Panc1 (cell line): Measurements from ENCODE around the gene DIP2C.

Experiments
- POLR2AphosphoS5 ChIP-seq: IDR thresholded peaks from 2 replicates; pipeline ENCODE4 v1.6.1; 2012; ENCODE audit warnings: mild to moderate bottlenecking, low read depth, low read length, moderate library complexity
- SIN3A ChIP-seq: IDR thresholded peaks from 2 replicates; pipeline ENCODE4 v1.6.1; 2012; ENCODE audit warnings: low read depth, mild to moderate bottlenecking, low read length, moderate library complexity, borderline replicate concordance; ENCODE audit not compliant: insufficient read depth
- TF ChIP-seq, protein P1 (sequence below): fragments of 450-650 bp; IDR thresholded peaks from 2 replicates; pipeline ENCODE4 v1.5.1; 2017; ENCODE audit warnings: mild to moderate bottlenecking
- TF ChIP-seq, protein P2 (sequence below), 2 experiments: IDR thresholded peaks; 2 replicates each; pipeline ENCODE4 v1.6.1; 2011 to 2012; ENCODE audit warnings: low read depth in 2 of 2, control low read depth in 1 of 2, low read length in 1 of 2, mild to moderate bottlenecking in 1 of 2, moderate library complexity in 1 of 2; ENCODE audit not compliant: insufficient read depth in 1 of 2

DNA sequence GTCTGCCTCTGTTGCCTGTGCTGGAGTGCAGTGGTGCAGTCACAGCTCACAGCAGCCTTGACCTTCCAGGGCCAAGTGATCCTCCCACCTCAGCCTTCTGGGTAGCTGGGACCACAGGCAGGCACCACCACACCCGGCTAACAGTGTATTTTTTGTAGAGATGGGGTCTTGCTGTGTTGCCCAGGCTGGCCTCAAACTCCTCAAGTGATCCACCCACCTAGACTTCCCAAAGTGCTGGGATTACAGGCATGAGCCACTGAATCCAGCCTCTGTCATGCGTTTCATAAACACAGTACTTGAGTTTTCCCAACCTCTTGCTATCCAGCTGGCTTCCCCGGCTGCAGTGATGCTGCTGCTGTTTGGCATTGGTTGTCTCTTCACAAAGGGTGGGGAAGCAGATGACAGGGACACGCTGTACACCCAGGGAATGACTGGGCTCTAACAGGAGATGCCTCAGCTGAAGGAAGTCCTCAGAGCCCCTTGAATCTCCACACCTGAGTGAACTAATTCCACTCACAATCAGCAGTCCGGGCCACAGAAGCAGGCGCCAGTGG is 191.5 kb downstream of the DIP2C start:
- TF ChIP-seq, protein P1, sequence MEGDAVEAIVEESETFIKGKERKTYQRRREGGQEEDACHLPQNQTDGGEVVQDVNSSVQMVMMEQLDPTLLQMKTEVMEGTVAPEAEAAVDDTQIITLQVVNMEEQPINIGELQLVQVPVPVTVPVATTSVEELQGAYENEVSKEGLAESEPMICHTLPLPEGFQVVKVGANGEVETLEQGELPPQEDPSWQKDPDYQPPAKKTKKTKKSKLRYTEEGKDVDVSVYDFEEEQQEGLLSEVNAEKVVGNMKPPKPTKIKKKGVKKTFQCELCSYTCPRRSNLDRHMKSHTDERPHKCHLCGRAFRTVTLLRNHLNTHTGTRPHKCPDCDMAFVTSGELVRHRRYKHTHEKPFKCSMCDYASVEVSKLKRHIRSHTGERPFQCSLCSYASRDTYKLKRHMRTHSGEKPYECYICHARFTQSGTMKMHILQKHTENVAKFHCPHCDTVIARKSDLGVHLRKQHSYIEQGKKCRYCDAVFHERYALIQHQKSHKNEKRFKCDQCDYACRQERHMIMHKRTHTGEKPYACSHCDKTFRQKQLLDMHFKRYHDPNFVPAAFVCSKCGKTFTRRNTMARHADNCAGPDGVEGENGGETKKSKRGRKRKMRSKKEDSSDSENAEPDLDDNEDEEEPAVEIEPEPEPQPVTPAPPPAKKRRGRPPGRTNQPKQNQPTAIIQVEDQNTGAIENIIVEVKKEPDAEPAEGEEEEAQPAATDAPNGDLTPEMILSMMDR, result no peak
- TF ChIP-seq SIN3A, result no peak
- TF ChIP-seq, protein P2, sequence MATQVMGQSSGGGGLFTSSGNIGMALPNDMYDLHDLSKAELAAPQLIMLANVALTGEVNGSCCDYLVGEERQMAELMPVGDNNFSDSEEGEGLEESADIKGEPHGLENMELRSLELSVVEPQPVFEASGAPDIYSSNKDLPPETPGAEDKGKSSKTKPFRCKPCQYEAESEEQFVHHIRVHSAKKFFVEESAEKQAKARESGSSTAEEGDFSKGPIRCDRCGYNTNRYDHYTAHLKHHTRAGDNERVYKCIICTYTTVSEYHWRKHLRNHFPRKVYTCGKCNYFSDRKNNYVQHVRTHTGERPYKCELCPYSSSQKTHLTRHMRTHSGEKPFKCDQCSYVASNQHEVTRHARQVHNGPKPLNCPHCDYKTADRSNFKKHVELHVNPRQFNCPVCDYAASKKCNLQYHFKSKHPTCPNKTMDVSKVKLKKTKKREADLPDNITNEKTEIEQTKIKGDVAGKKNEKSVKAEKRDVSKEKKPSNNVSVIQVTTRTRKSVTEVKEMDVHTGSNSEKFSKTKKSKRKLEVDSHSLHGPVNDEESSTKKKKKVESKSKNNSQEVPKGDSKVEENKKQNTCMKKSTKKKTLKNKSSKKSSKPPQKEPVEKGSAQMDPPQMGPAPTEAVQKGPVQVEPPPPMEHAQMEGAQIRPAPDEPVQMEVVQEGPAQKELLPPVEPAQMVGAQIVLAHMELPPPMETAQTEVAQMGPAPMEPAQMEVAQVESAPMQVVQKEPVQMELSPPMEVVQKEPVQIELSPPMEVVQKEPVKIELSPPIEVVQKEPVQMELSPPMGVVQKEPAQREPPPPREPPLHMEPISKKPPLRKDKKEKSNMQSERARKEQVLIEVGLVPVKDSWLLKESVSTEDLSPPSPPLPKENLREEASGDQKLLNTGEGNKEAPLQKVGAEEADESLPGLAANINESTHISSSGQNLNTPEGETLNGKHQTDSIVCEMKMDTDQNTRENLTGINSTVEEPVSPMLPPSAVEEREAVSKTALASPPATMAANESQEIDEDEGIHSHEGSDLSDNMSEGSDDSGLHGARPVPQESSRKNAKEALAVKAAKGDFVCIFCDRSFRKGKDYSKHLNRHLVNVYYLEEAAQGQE (IDR thresholded peaks at IDR 0.05; ENCODE audit: insufficient read depth in 1 of 2, low read depth in 2 of 2, low read length in 1 of 2), result no peak
- no peak for TF ChIP-seq POLR2AphosphoS5
